WTC11 (cell line): Measurements from ENCODE around the gene TCF7L1. TPM values are rescaled to one million over a fixed set of nuclear protein-coding genes. Genes with fewer than 3 reads are reported as not detected.

Experiments
- ATAC-seq: fragments of 200-7000 bp; cut with Tn5 transposase; 2 replicates; pipeline ENCODE4 v1.10.0; 2021; ENCODE audit warnings: mild to moderate bottlenecking, moderate library complexity
- CTCF ChIA-PET: fragments of 300-600 bp; sonication (Branson Sonifier 250); formaldehyde crosslinking; loops from one replicate; lab custom pipeline; 2021; ENCODE audit warnings: antibody characterized with exemption; lab: Charles Lee
- POLR2A ChIA-PET: fragments of 350-600 bp; sonication (Branson Sonifier 250); formaldehyde crosslinking; loops from one replicate; lab custom pipeline; 2021; ENCODE audit warnings: antibody characterized with exemption; lab: Charles Lee
- DNase-seq: peaks from one replicate; pipeline ENCODE4 v3.0.0; 2021; ENCODE audit warnings: low spot score
- H3K27ac Mint-ChIP-seq: 2 replicates; pipeline ENCODE4 v1.8.0; 2021; ENCODE audit warnings: mixed read lengths
- H3K27me3 Mint-ChIP-seq: 2 replicates; pipeline ENCODE4 v1.8.0; 2021; ENCODE audit warnings: low read depth, mild to moderate bottlenecking, moderate library complexity, mixed read lengths
- H3K36me3 Mint-ChIP-seq: 2 replicates; pipeline ENCODE4 v1.8.0; 2021; ENCODE audit warnings: mixed read lengths
- H3K4me1 Mint-ChIP-seq: 2 replicates; pipeline ENCODE4 v1.8.0; 2022; ENCODE audit warnings: mixed read lengths
- H3K4me3 Mint-ChIP-seq: 2 replicates; pipeline ENCODE4 v1.8.0; 2021; ENCODE audit warnings: mild to moderate bottlenecking, moderate library complexity, mixed read lengths
- H3K9me3 Mint-ChIP-seq: 2 replicates; pipeline ENCODE4 v1.8.0; 2021; ENCODE audit warnings: mixed read lengths
- ATF1 ChIP-seq: sonication (generic); formaldehyde crosslinking; IDR thresholded peaks from 2 replicates; pipeline ENCODE4 v1.8.1; 2023; ENCODE audit warnings: mild to moderate bottlenecking, moderate library complexity, missing genetic modification reagents
- CREM ChIP-seq: sonication (generic); formaldehyde crosslinking; IDR thresholded peaks from 2 replicates; pipeline ENCODE4 v1.8.1; 2022; ENCODE audit warnings: mild to moderate bottlenecking, missing genetic modification reagents, moderate library complexity
- CTCF ChIP-seq: fragments of 200-600 bp; IDR thresholded peaks from 2 replicates; pipeline ENCODE4 v1.8.0; 2022; ENCODE audit warnings: antibody characterized with exemption
- E2F1 ChIP-seq: sonication (generic); formaldehyde crosslinking; IDR thresholded peaks from 2 replicates; pipeline ENCODE4 v1.8.0; 2022; ENCODE audit warnings: mild to moderate bottlenecking, missing genetic modification reagents
- ELF4 ChIP-seq: sonication (generic); formaldehyde crosslinking; IDR thresholded peaks from 2 replicates; pipeline ENCODE4 v1.8.1; 2022; ENCODE audit warnings: low read depth, mild to moderate bottlenecking, moderate library complexity, missing genetic modification reagents
- ERG ChIP-seq: fragments of 250-450 bp; sonication (Bioruptor Pico); IDR thresholded peaks from 2 replicates; pipeline ENCODE4 v1.8.0; 2021; ENCODE audit warnings: mild to moderate bottlenecking
- FOXK1 ChIP-seq: sonication (generic); formaldehyde crosslinking; IDR thresholded peaks from 2 replicates; pipeline ENCODE4 v1.8.0; 2022; ENCODE audit warnings: mild to moderate bottlenecking, moderate library complexity, missing genetic modification reagents
- GABPB1 ChIP-seq: sonication (generic); formaldehyde crosslinking; IDR thresholded peaks from 2 replicates; pipeline ENCODE4 v1.8.1; 2023; ENCODE audit warnings: mild to moderate bottlenecking, missing genetic modification reagents
- GTF2I ChIP-seq: fragments of 250-450 bp; sonication (Bioruptor Pico); conservative IDR thresholded peaks from 2 replicates; pipeline ENCODE4 v1.4.0; 2021; ENCODE audit warnings: mild to moderate bottlenecking
- IRF1 ChIP-seq: sonication (generic); formaldehyde crosslinking; IDR thresholded peaks from 2 replicates; pipeline ENCODE4 v1.8.0; 2023; ENCODE audit warnings: missing genetic modification reagents
- JUN ChIP-seq: sonication (generic); formaldehyde crosslinking; IDR thresholded peaks from 2 replicates; pipeline ENCODE4 v1.8.0; 2023; ENCODE audit warnings: mild to moderate bottlenecking, missing genetic modification reagents
- MLX ChIP-seq: sonication (generic); formaldehyde crosslinking; IDR thresholded peaks from 2 replicates; pipeline ENCODE4 v1.8.1; 2023; ENCODE audit warnings: mild to moderate bottlenecking, missing genetic modification reagents, moderate library complexity
- MXD4 ChIP-seq: fragments of 250-450 bp; sonication (Bioruptor Pico); IDR thresholded peaks from 2 replicates; pipeline ENCODE4 v1.8.0; 2021; ENCODE audit warnings: mild to moderate bottlenecking, moderate library complexity, borderline replicate concordance
- NFE2L1 ChIP-seq: sonication (generic); formaldehyde crosslinking; IDR thresholded peaks from 2 replicates; pipeline ENCODE4 v1.8.1; 2023; ENCODE audit warnings: missing genetic modification reagents
- NR3C1 ChIP-seq: sonication (generic); formaldehyde crosslinking; conservative IDR thresholded peaks from 2 replicates; pipeline ENCODE4 v1.8.1; 2023; ENCODE audit warnings: low read depth, mild to moderate bottlenecking, missing genetic modification reagents
- RELA ChIP-seq: sonication (generic); formaldehyde crosslinking; IDR thresholded peaks from 2 replicates; pipeline ENCODE4 v1.8.1; 2022; ENCODE audit warnings: missing genetic modification reagents, mild to moderate bottlenecking, borderline replicate concordance
- SP1 ChIP-seq: sonication (generic); formaldehyde crosslinking; conservative IDR thresholded peaks from 2 replicates; pipeline ENCODE4 v1.8.1; 2022; ENCODE audit warnings: missing genetic modification reagents
- ZBTB43 ChIP-seq: sonication (generic); formaldehyde crosslinking; IDR thresholded peaks from 2 replicates; pipeline ENCODE4 v1.8.1; 2023; ENCODE audit warnings: mild to moderate bottlenecking, missing genetic modification reagents
- ZNF121 ChIP-seq: sonication (generic); formaldehyde crosslinking; IDR thresholded peaks from 2 replicates; pipeline ENCODE4 v1.8.0; 2023; ENCODE audit warnings: missing genetic modification reagents
- ZNF219 ChIP-seq: sonication (generic); formaldehyde crosslinking; IDR thresholded peaks from 2 replicates; pipeline ENCODE4 v1.8.0; 2023; ENCODE audit warnings: missing genetic modification reagents, mild to moderate bottlenecking, borderline replicate concordance
- ZNF317 ChIP-seq: sonication (generic); formaldehyde crosslinking; IDR thresholded peaks from 2 replicates; pipeline ENCODE4 v1.8.1; 2023; ENCODE audit warnings: low read depth, mild to moderate bottlenecking, moderate library complexity, missing genetic modification reagents, borderline replicate concordance
- ZNF425 ChIP-seq: fragments of 250-450 bp; sonication (Bioruptor Pico); conservative IDR thresholded peaks from 2 replicates; pipeline ENCODE4 v1.9.0; 2021; ENCODE audit warnings: mild to moderate bottlenecking
- ZSCAN18 ChIP-seq: fragments of 250-450 bp; sonication (Bioruptor Pico); IDR thresholded peaks from 2 replicates; pipeline ENCODE4 v2.1.2; 2022; ENCODE audit warnings: mild to moderate bottlenecking, moderate library complexity
- total RNA-seq: library from RNA; stranded (reverse); gene quantifications from 3 replicates; pipeline ENCODE4 v1.2.3, GENCODE V29; 2021

TCF7L1 gene
- total RNA-seq, 1 experiment from 2014 or later, result 104 TPM

- ATAC-seq (peak; percentile 99), DNase-seq (peak; percentile 95)
- H3K4me3 Mint-ChIP-seq, result peak within 1 kb of the TSS; percentile 100
- H3K27ac Mint-ChIP-seq, result peak within 1 kb of the TSS; percentile 96
- no peaks in the 10 kb centered on the region for H3K9me3 Mint-ChIP-seq
- TF ChIP-seq MXD4 (CRISPR knock-in tag) (no peak), IRF1 (CRISPR knock-in tag) (0 out of 2 replicates have a peak, but pooled peaks have one; percentile 15), ERG (no peak), GABPB1 (CRISPR knock-in tag) (peak; percentile 31), ZNF121 (peak; percentile 97), GTF2I (CRISPR knock-in tag) (peak; percentile 79; the same call in 1 of the 2 replicates), ZNF219 (CRISPR knock-in tag) (no peak), CREM (CRISPR knock-in tag) (peak; percentile 19; the same call in 1 of the 2 replicates), FOXK1 (0 out of 2 replicates have a peak, but pooled peaks have one; percentile 16), ZNF317 (CRISPR knock-in tag) (0 out of 2 replicates have a peak, but pooled peaks have one; percentile 13), SP1 (peak; percentile 87)
- CTCF ChIA-PET, result interaction anchor here (0.8 to 1.9 kb wide), 10 partner anchors 12 to 288 kb away, joined by 3 to 11 read pairs (median 4); no protein-coding TSS in a partner anchor
- H3K27me3 Mint-ChIP-seq, result no peaks in the 10 kb centered on the region
- peaks cover 16% of the 10 kb centered on the region for H3K4me1 Mint-ChIP-seq
- H3K36me3 Mint-ChIP-seq, result peaks cover 22% of the 10 kb centered on the region
- POLR2A ChIA-PET, result interaction anchor here (1.0 to 1.4 kb wide), 7 partner anchors 11 to 258 kb away, joined by 3 to 11 read pairs (median 4); partner anchors contain the start of genes C2orf68, MAT2A, SH2D6 and TGOLN2
Observed at GRCh38 chr2:85354286-85355072, 221.3 kb downstream of the TCF7L1 start, which contains the start of the genes ELMOD3 and RETSAT. ELMOD3 (plus strand) TSS chr2:85354769; CDS start chr2:85357199, 2,430 bp downstream. RETSAT (minus strand) TSS chr2:85354528; CDS start chr2:85354507, 21 bp downstream.

- Mint-ChIP-seq H3K27ac (peak overlapping the region; percentile 96), H3K4me1 (peaks cover 16% of the 10 kb centered on the region), H3K27me3 (no peaks in the 10 kb centered on the region), H3K36me3 (peaks cover 20% of the 10 kb centered on the region), H3K9me3 (no peaks in the 10 kb centered on the region), H3K4me3 (peak overlapping the region; percentile 100)
- DNase-seq, result no peak
- CTCF ChIA-PET, result interaction anchor here (1.0 to 1.9 kb wide), 8 partner anchors 12 to 289 kb away, joined by 3 to 11 read pairs (median 4); no protein-coding TSS in a partner anchor
- POLR2A ChIA-PET, result interaction anchor here (1.0 to 1.4 kb wide), 7 partner anchors 10 to 257 kb away, joined by 3 to 11 read pairs (median 4); partner anchors contain the start of genes C2orf68, MAT2A, SH2D6 and TGOLN2
- no peak; the same call in 1 of the 2 replicates for ATAC-seq
- no peak for TF ChIP-seq JUN (CRISPR knock-in tag)
- no peak for TF ChIP-seq ZSCAN18 (CRISPR knock-in tag)
- no peak for TF ChIP-seq ZNF425 (CRISPR knock-in tag)
- TF ChIP-seq NR3C1 (CRISPR knock-in tag), result no peak
- TF ChIP-seq RELA (CRISPR knock-in tag), result no peak
- TF ChIP-seq E2F1 (CRISPR knock-in tag), result no peak
- TF ChIP-seq ZBTB43 (CRISPR knock-in tag), result no peak
- no peak for TF ChIP-seq NFE2L1 (CRISPR knock-in tag)
- TF ChIP-seq MLX (CRISPR knock-in tag), result no peak
- no peak for TF ChIP-seq ELF4 (CRISPR knock-in tag)
- TF ChIP-seq ATF1 (CRISPR knock-in tag), result no peak
- no peak for TF ChIP-seq CTCF
Observed at GRCh38 chr2:85355073-85355410, 221.8 kb downstream of the TCF7L1 start.
